Stimulated activated CD8-positive, alpha-beta memory T cell treated with anti-CD3 and anti-CD28 coated beads, Interleukin-4, amount 100 ng/mL, for 48 hours (primary cell): Measurements from ENCODE around the gene PPP1R12B.
"Not testable (repeated sequence)": the region's sequence is repeated elsewhere in the genome, so short reads cannot be mapped to it uniquely, and the experiment has no call there.

Experiments used
- DNase-seq: peaks from one replicate; pipeline ENCODE4 v3.0.0-alpha.2; 2020

PPP1R12B gene

GRCh38 chr1:202619505-202619904, 271.0 kb downstream of the PPP1R12B start:
- DNase-seq = no peak

DNA sequence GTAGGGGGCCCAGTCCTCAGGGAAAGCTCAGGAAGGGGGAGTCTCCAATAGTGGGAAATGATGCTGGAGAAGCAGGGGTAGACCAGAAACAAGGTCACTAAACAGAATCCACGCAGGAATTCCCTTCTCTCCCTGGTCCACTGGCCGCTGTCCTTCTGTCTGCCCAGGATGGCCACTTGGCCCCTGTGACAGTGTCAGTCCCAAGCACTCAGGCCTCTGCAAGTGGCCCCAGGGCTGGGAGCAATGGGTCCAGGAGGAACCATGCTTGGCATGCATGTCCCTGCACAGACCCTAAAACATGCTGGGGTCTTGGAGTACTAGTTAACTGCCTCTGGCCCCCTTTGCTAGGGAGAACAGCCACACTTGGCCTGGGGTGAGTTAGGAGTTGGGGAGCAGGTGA, 271.5 kb downstream of the PPP1R12B start:
- not testable (repeated sequence) for DNase-seq

DNA sequence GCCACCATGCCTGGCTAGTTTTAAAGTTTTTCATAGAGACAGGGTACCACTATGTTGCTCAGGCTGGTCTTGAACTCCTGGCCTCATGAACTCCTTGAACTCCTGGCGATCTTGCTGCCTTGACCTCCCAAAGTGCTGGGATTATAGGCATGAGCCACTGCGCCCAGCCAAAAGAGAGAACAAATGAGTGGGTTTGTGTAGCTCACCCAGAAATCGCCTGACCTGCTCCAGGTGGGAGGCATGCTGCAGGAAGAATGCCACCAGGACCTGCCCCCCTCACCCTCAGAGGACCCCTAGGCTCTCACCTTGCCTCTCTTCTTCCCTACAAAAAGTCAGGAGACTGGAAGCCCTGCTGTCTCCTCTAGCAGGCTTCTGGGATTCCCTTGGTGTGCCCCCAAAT, 272.9 kb downstream of the PPP1R12B start:
- DNase-seq = no peak

- DNase-seq = no peak
Measured at GRCh38 chr1:202622388-202622787, 273.9 kb downstream of the PPP1R12B start.

GRCh38 chr1:202623075-202623474, 274.6 kb downstream of the PPP1R12B start:
- DNase-seq = no peak

GRCh38 chr1:202623476-202623875, 275.0 kb downstream of the PPP1R12B start:
- not testable (repeated sequence) for DNase-seq

- no peak for DNase-seq
Measured at GRCh38 chr1:202624088-202624780, 275.7 kb downstream of the PPP1R12B start.

- no peak for DNase-seq
Measured at GRCh38 chr1:202624781-202625108, 276.2 kb downstream of the PPP1R12B start.

- DNase-seq = peak; percentile 77
Measured at GRCh38 chr1:202625416-202626360, 277.2 kb downstream of the PPP1R12B start.

GRCh38 chr1:202627036-202627435, 278.5 kb downstream of the PPP1R12B start:
- DNase-seq = not testable (repeated sequence)

- DNase-seq = no peak
Measured at GRCh38 chr1:202627841-202628565, 279.5 kb downstream of the PPP1R12B start.

DNA sequence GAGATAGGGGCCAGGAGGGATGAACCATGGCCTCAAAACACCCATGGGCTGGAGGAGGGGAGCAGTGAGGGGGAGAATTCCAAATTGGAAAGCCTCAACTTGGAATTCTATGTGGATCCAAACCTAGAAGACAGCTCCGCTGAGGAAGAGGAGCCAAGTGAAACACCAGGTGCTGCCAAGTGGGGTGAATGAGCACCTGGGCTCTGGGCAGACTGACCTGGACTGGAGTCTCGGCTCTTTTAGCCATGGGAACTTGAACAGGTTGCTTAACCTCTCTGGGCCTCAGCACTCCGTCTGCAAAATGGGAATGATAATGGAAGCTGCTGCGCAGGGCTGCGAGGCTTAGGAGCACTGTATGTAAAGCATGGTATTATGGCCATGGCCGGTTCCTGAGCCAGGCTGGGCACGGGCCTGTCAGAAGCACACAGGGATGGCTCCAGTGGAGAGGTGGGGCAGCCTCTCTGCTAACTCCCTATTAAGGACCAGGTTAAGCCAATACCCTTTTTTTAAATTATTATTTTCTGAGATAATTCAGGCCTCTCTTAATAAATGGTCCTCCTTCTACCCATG, 280.2 kb downstream of the PPP1R12B start:
- no peak for DNase-seq

- not testable (repeated sequence) for DNase-seq
Measured at GRCh38 chr1:202629257-202629811, 280.8 kb downstream of the PPP1R12B start.

DNA sequence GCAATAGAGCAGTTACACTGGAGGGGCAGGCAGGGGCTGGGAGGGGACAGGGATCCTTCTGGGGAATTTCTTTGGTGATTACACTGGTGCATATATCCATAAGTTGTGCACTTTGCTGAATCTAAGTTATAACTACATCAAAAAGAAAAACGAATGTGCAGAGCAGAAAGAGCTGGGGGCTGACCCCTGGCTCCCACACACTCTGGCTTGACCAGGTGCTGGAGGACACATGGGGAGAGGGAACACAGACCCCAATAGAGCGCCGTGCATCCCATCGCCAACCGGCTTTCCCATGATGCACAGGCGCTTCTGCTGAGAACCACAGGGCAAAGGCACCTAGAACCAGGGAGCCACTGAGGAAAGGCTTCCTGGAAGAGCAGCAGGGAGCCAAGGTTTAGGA, 281.6 kb downstream of the PPP1R12B start:
- DNase-seq = not testable (repeated sequence)

DNA sequence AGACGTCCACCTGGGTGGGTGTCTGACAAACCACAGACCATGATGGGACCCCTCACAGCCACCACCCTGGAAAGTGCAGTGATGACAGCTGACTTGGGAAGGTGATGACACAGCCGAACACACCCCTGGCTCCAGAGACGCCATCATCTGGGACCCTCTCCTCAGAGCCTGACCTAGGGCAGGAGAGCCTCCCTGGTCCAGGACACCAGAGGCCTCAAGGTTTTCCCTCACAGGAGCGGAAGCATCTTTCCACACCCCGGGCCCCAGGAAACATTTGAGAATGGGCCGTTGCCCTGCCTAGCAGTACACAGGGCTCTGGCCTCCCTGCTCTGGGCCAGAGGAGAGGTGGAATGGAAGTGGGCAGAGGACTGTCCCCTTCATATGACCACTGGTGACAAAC, 282.0 kb downstream of the PPP1R12B start:
- no peak for DNase-seq

DNA sequence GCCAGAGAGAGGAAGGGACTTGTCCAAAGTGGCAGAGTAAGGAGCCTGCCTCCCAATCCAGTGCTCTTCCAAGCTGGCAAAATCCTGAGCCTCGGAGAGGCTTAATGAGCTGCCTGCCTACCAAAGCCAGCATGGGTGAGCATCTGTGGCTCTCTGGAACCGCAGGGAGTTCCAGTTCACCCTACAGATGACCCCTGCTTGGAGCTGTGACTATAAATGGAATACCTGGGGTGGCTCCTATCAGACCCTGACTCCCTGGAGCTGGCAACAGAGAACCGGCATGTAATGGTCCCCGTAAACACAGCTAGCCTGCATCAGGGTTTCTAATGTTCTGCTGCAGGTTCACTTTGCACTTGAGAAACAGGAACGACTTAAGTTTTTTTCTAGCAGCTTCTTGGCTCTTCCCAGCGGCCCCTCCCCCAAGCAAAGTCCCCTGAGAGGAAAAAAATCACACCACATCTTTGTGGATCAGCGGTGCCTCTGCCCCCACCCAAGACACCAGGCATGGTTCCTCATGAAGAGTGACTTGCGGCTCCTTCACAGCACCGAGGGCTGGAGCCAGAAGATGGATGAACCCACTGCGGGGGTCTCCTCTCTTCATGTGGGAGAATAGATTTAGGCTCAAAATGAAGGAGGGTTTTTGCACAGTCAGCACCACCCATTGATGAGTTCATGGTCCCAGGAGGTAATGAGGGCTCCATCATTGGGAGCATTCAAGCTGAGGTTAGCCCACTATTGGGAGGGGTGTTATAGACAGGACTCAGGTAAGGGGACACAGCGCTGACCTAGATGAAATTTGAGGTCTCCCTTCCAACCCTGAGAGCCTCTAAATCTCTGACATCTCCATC, 282.8 kb downstream of the PPP1R12B start:
- no peak for DNase-seq

DNA sequence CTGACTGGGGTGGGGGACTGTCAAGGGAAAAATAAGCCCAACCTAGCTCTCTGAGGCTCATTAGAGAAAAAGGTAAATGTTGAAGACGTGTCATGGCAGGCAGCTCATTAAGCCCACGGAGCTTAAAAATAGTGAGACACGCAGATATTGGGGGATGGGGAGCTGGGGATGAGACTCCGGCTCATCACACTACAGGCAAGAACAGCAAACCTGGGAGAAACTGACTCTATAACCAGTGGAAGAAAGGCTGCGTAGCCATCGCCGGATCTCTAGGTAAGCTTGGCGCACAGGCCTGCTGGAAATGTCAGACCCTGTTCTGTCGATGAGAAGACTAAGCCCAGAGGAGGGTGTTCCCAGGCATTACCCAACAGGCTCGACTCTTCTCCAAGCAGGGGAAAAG, 283.7 kb downstream of the PPP1R12B start:
- no peak for DNase-seq

DNA sequence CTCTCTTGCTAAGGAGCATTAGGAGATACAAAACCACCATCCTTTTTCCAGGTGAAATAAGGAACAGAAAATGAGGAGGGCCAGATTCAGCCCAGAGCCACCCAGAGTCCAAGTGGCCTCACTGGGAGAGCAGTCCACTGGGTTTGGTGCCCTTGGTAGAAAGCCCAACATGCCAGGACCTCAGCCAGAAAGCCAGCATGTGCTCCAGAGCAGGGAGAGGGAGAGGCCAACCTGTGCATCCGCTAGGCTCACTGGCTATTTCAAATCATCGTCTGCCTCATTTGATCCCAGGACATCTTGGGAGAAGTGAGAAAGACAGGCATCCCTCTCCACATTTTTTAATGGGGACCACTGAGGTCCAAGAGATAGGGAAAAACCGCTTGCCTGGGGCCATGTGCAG, 287.7 kb downstream of the PPP1R12B start:
- DNase-seq = not testable (repeated sequence)

DNA sequence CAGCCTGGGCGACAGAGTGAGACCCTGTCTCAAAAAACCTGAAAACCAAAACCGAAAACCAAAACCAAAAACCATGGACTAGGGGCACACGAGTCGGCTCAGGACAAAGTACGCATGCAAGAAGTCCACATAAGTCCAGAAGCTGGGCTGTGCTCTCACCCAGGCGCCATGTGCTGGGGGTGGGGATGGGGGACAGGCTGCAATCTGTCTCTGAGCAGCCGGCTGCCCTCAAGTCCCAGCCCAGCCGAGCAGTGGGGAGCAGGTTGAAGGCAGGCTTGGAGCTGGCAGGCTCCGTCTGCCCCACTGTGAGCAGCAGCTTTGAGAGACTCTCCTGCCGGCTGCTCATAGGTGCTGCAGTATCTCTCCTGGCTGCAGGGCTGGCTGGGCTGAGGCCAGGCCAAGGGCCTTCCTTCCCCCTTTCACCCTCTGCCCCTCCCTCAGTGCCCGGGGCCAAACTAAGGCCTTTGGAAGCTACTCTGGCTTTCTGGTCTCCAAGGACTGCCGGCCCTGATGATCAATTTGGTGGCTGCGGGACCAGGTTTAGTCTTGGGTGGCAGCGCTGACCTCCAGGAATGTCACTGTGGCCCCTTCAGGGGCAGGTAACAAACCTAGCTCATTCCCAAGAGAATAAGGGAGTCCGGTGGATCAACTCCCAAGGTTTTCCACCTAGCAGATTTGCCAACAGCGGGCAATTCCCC, 289.0 kb downstream of the PPP1R12B start:
- DNase-seq = not testable (repeated sequence)

DNA sequence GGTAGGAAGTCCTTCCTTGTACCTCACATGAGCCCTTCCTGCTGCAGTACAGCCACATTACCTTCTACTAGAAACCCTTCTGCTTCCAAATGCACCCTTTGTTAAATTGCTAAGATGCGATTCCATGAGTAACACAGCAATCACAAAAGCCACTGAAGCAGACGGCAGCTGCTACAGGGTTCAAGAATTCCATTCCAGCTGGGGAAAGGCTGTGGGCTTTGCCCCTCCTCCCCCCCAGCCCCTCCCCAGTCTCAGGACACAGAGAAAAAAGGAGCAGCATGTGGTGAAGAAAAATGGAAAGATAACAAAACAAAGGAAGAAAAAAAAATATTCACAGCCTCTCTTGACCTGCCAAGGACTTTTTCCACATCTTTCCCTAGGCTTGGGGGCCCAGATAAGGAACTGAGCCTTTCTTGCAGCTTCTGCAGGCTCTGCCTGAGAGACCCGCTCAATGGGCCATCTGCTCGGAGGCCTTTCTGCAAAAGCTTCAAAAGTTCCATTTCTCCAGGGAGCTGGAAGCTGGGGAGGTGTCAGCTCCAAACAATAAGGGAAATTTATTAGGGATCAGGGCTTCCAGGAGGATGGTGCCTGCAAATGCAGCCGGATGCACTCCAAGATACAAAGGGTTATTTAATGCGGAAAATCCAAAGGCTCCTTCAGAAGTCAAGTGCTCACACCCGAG, 289.7 kb downstream of the PPP1R12B start:
- no peak for DNase-seq
